ENCODE results near the gene WDR1.

WDR1 gene

GRCh38 chr4:10066670-10067651 lies 49.6 kb downstream of the WDR1 start:
- H3K9ac ChIP-seq (ENCODE audit: low read length), result no peak overlapping the region
- H3K27me3 ChIP-seq (ENCODE audit: insufficient read depth, low read length), result no peaks in the 10 kb centered on the region
- no peak overlapping the region for H3K4me2 ChIP-seq (ENCODE audit: low read length)
- H3K4me1 ChIP-seq (ENCODE audit: insufficient read depth, low read length, severe bottlenecking), result no peaks in the 10 kb centered on the region
- H3K9me3 ChIP-seq (ENCODE audit: low read length), result no peaks in the 10 kb centered on the region
- H3K27ac ChIP-seq (ENCODE audit: low read depth, low read length, poor library complexity, severe bottlenecking), result no peak overlapping the region
- H3F3A ChIP-seq (ENCODE audit: insufficient read depth, low read length), result no peaks in the 10 kb centered on the region
- no peaks in the 10 kb centered on the region for H4K20me1 ChIP-seq (ENCODE audit: insufficient read depth, low read length)
- H3K9me2 ChIP-seq (ENCODE audit: low read depth, low read length), result no peaks in the 10 kb centered on the region
- no peak overlapping the region for H2AFZ ChIP-seq (ENCODE audit: low read length)
- TF ChIP-seq CTCF (IDR thresholded peaks at IDR 0.05; ENCODE audit: low read length) (no peak), EZH2 (IDR thresholded peaks at IDR 0.05; ENCODE audit: borderline replicate concordance, low read length) (no peak)
- H3K79me2 ChIP-seq (ENCODE audit: insufficient read depth, low read length), result no peaks in the 10 kb centered on the region
- no peak overlapping the region for H3K4me3 ChIP-seq (ENCODE audit: low read depth, low read length, poor library complexity, severe bottlenecking)
- H3K36me3 ChIP-seq (ENCODE audit: insufficient read depth, low read length), result no peaks in the 10 kb centered on the region

GRCh38 chr4:10066206-10066605 lies 50.4 kb downstream of the WDR1 start:
- no peaks in the 10 kb centered on the region for H3K27me3 ChIP-seq (ENCODE audit: insufficient read depth, low read length)
- no peaks in the 10 kb centered on the region for H3F3A ChIP-seq (ENCODE audit: insufficient read depth, low read length)
- TF ChIP-seq CTCF (IDR thresholded peaks at IDR 0.05; ENCODE audit: low read length), result no peak
- H2AFZ ChIP-seq (ENCODE audit: low read length), result no peak overlapping the region
- H3K36me3 ChIP-seq (ENCODE audit: insufficient read depth, low read length), result no peaks in the 10 kb centered on the region
- no peaks in the 10 kb centered on the region for H4K20me1 ChIP-seq (ENCODE audit: insufficient read depth, low read length)
- H3K4me1 ChIP-seq (ENCODE audit: insufficient read depth, low read length, severe bottlenecking), result no peaks in the 10 kb centered on the region
- no peak overlapping the region for H3K4me2 ChIP-seq (ENCODE audit: low read length)
- no peaks in the 10 kb centered on the region for H3K79me2 ChIP-seq (ENCODE audit: insufficient read depth, low read length)
- no peak overlapping the region for H3K27ac ChIP-seq (ENCODE audit: low read depth, low read length, poor library complexity, severe bottlenecking)
- no peaks in the 10 kb centered on the region for H3K9me3 ChIP-seq (ENCODE audit: low read length)
- H3K4me3 ChIP-seq (ENCODE audit: low read depth, low read length, poor library complexity, severe bottlenecking), result no peak overlapping the region
- no peak overlapping the region for H3K9ac ChIP-seq (ENCODE audit: low read length)
- no peaks in the 10 kb centered on the region for H3K9me2 ChIP-seq (ENCODE audit: low read depth, low read length)

GRCh38 chr4:10063544-10064300 lies 52.9 kb downstream of the WDR1 start:
- H3K27ac ChIP-seq (ENCODE audit: low read depth, low read length, poor library complexity, severe bottlenecking), result no peak overlapping the region
- H3K4me2 ChIP-seq (ENCODE audit: low read length), result no peak overlapping the region

More at GRCh38 chr4:10063544-10064300, 52.9 kb downstream of the WDR1 start:
- Histone ChIP-seq H2AFZ (ENCODE audit: low read length) (no peak overlapping the region), H4K20me1 (ENCODE audit: insufficient read depth, low read length) (no peaks in the 10 kb centered on the region), H3K79me2 (ENCODE audit: insufficient read depth, low read length) (no peaks in the 10 kb centered on the region), H3K9me2 (ENCODE audit: low read depth, low read length) (no peaks in the 10 kb centered on the region), H3K27me3 (ENCODE audit: insufficient read depth, low read length) (no peaks in the 10 kb centered on the region), H3K4me1 (ENCODE audit: insufficient read depth, low read length, severe bottlenecking) (no peaks in the 10 kb centered on the region), H3K9me3 (ENCODE audit: low read length) (no peaks in the 10 kb centered on the region), H3K9ac (ENCODE audit: low read length) (no peak overlapping the region), H3F3A (ENCODE audit: insufficient read depth, low read length) (no peaks in the 10 kb centered on the region), H3K36me3 (ENCODE audit: insufficient read depth, low read length) (no peaks in the 10 kb centered on the region), H3K4me3 (ENCODE audit: low read depth, low read length, poor library complexity, severe bottlenecking) (no peak overlapping the region)
- TF ChIP-seq EZH2 (IDR thresholded peaks at IDR 0.05; ENCODE audit: borderline replicate concordance, low read length) (no peak), CTCF (IDR thresholded peaks at IDR 0.05; ENCODE audit: low read length) (no peak)

Measured in OCI-LY1 (cell line).